GM12878 (cell line): ENCODE data around the gene ZACN.

ENCODE experiments used
- BHLHE40 ChIP-seq, 2 experiments: fragments of 450-650 bp in 1 of 2; IDR thresholded peaks; 2 replicates each; pipeline ENCODE4 v1.6.1; 2011 to 2017; ENCODE audit warnings: low read depth in 2 of 2, borderline replicate concordance in 1 of 2, improper control_type of control experiment in 1 of 2, low read length in 1 of 2, mild to moderate bottlenecking in 1 of 2
- CREM ChIP-seq: IDR thresholded peaks from 2 replicates; pipeline ENCODE4 v1.6.1; 2014; ENCODE audit warnings: antibody characterized with exemption, low read depth
- EGR1 ChIP-seq, 2 experiments: IDR thresholded peaks; 1 replicate in 1 of 2; 2 replicates in 1 of 2; pipeline ENCODE4 v1.6.1; 2011 to 2012; ENCODE audit warnings: low read depth in 2 of 2, low read length in 2 of 2, borderline replicate concordance in 1 of 2, mild to moderate bottlenecking in 1 of 2, moderate library complexity in 1 of 2
- EZH2 ChIP-seq: IDR thresholded peaks from 2 replicates; pipeline ENCODE4 v1.6.1; 2012; ENCODE audit warnings: low read depth, mild to moderate bottlenecking, control low read depth, inconsistent platforms, low read length, borderline replicate concordance; ENCODE audit not compliant: control insufficient read depth
- NFXL1 ChIP-seq: fragments of 450-650 bp; IDR thresholded peaks from 2 replicates; pipeline ENCODE4 v1.6.1; 2017; ENCODE audit warnings: antibody characterized with exemption, mild to moderate bottlenecking, borderline replicate concordance
- NRF1 ChIP-seq: conservative IDR thresholded peaks from 2 replicates; pipeline ENCODE4 v1.6.1; 2011; ENCODE audit warnings: mild to moderate bottlenecking, low read depth, low read length, improper control_type of control experiment
- PAX8 ChIP-seq: fragments of 450-650 bp; IDR thresholded peaks from 2 replicates; pipeline ENCODE4 v1.6.1; 2017; ENCODE audit warnings: mild to moderate bottlenecking, moderate library complexity
- POLR2A ChIP-seq: IDR thresholded peaks from 2 replicates; pipeline ENCODE4 v1.6.1; 2011; ENCODE audit warnings: low read depth, mild to moderate bottlenecking, low read length
- POLR2AphosphoS5 ChIP-seq: IDR thresholded peaks from 2 replicates; pipeline ENCODE4 v1.6.1; 2011; ENCODE audit warnings: mild to moderate bottlenecking, low read length, inconsistent platforms
- SIN3A ChIP-seq: IDR thresholded peaks from 2 replicates; pipeline ENCODE4 v1.6.1; 2012; ENCODE audit warnings: low read depth, low read length, improper control_type of control experiment
- WRNIP1 ChIP-seq: IDR thresholded peaks from 2 replicates; pipeline ENCODE4 v1.6.1; 2011; ENCODE audit warnings: low read depth, low read length, improper control_type of control experiment, borderline replicate concordance
- ZNF24 ChIP-seq: fragments of 450-650 bp; IDR thresholded peaks from 2 replicates; pipeline ENCODE4 v1.6.1; 2017; ENCODE audit warnings: antibody characterized with exemption, mild to moderate bottlenecking
- TF ChIP-seq, protein P1 (sequence below): fragments of 450-650 bp; IDR thresholded peaks from 2 replicates; pipeline ENCODE4 v1.6.1; 2016; ENCODE audit warnings: mild to moderate bottlenecking
- TF ChIP-seq, protein P2 (sequence below), 3 experiments: IDR thresholded peaks in 2 of 3; conservative IDR thresholded peaks in 1 of 3; 2 replicates each; pipeline ENCODE4 v1.5.1; 2011; ENCODE audit warnings: low read depth in 3 of 3, low read length in 3 of 3, mild to moderate bottlenecking in 3 of 3, control low read depth in 2 of 3, moderate library complexity in 2 of 3, inconsistent platforms in 1 of 3, mixed read lengths in 1 of 3; ENCODE audit not compliant: control insufficient read depth in 2 of 3, insufficient read depth in 1 of 3; ENCODE audit errors: extremely low read depth in 1 of 3

DNA sequence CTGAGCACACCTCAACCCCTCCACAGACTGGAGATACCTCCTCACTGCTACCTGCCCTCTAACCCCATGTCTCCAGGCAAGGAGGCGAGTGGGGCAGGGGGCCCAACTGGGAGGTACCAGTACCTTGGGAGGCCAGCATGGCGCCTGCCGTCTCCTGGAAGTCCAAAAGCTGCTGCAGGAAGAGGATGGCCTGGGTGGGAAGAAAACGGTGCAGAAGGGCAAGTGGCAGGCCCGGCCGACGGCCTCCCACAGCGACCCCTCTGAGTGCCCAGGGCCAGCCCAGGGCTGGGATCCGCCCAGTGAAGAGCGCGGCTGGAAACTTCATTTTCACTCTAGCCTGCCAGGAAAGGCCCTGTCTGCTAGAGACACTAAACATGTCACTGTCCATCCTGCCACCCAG lies 8.5 kb downstream of the ZACN start:
- no peak for TF ChIP-seq EZH2
- TF ChIP-seq POLR2AphosphoS5: no peak
- TF ChIP-seq, protein P1, sequence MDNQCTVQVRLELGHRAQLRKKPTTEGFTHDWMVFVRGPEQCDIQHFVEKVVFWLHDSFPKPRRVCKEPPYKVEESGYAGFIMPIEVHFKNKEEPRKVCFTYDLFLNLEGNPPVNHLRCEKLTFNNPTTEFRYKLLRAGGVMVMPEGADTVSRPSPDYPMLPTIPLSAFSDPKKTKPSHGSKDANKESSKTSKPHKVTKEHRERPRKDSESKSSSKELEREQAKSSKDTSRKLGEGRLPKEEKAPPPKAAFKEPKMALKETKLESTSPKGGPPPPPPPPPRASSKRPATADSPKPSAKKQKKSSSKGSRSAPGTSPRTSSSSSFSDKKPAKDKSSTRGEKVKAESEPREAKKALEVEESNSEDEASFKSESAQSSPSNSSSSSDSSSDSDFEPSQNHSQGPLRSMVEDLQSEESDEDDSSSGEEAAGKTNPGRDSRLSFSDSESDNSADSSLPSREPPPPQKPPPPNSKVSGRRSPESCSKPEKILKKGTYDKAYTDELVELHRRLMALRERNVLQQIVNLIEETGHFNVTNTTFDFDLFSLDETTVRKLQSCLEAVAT: no peak
- TF ChIP-seq, protein P2, sequence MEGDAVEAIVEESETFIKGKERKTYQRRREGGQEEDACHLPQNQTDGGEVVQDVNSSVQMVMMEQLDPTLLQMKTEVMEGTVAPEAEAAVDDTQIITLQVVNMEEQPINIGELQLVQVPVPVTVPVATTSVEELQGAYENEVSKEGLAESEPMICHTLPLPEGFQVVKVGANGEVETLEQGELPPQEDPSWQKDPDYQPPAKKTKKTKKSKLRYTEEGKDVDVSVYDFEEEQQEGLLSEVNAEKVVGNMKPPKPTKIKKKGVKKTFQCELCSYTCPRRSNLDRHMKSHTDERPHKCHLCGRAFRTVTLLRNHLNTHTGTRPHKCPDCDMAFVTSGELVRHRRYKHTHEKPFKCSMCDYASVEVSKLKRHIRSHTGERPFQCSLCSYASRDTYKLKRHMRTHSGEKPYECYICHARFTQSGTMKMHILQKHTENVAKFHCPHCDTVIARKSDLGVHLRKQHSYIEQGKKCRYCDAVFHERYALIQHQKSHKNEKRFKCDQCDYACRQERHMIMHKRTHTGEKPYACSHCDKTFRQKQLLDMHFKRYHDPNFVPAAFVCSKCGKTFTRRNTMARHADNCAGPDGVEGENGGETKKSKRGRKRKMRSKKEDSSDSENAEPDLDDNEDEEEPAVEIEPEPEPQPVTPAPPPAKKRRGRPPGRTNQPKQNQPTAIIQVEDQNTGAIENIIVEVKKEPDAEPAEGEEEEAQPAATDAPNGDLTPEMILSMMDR (IDR thresholded peaks at IDR 0.05 in 2 of 3, conservative IDR thresholded peaks at IDR 0.05 in 1 of 3; ENCODE audit: control insufficient read depth in 2 of 3, extremely low read depth in 1 of 3, insufficient read depth in 1 of 3, low read depth in 3 of 3, low read length in 3 of 3): no peak
- no peak for TF ChIP-seq SIN3A
- TF ChIP-seq WRNIP1: no peak
- TF ChIP-seq NFXL1: no peak
- TF ChIP-seq EGR1 (IDR thresholded peaks at IDR 0.05; ENCODE audit: borderline replicate concordance in 1 of 2, low read depth in 2 of 2, low read length in 2 of 2): no peak
- no peak for TF ChIP-seq POLR2A
- no peak for TF ChIP-seq NRF1
- TF ChIP-seq BHLHE40 (IDR thresholded peaks at IDR 0.05; ENCODE audit: borderline replicate concordance in 1 of 2, low read depth in 2 of 2, low read length in 1 of 2): no peak
- TF ChIP-seq PAX8: no peak
- no peak for TF ChIP-seq ZNF24
- TF ChIP-seq CREM: no peak
